Skin epidermis (tissue), 12 donors: ENCODE results near the gene SCN5A.

Experiments used
- H3K27ac ChIP-seq, 21 experiments: fragments of 200-600 bp; sonication (generic) in 11 of 21; one replicate each; pipeline ENCODE4 v1.5.0; 2020; ENCODE audit warnings: mild to moderate bottlenecking in 3 of 21, inconsistent platforms in 2 of 21, moderate library complexity in 2 of 21
- H3K4me3 ChIP-seq, 7 experiments: fragments of 200-600 bp; sonication (generic) in 2 of 7; one replicate each; pipeline ENCODE4 v1.5.0; 2020; ENCODE audit warnings: inconsistent platforms in 2 of 7, mild to moderate bottlenecking in 2 of 7, moderate library complexity in 1 of 7

SCN5A gene

GRCh38 chr3:38585791-38586420 is 63.6 kb downstream of the SCN5A start:
- Histone ChIP-seq H3K4me3 (no peak overlapping the region), H3K27ac (no peak overlapping the region)

GRCh38 chr3:38583688-38584087 is 65.8 kb downstream of the SCN5A start:
- H3K27ac ChIP-seq, result no peak overlapping the region
- H3K4me3 ChIP-seq, result no peak overlapping the region

GRCh38 chr3:38582941-38583645 is 66.4 kb downstream of the SCN5A start:
- H3K27ac ChIP-seq, result no peak overlapping the region
- H3K4me3 ChIP-seq, result no peak overlapping the region

- H3K27ac ChIP-seq, result no peak overlapping the region
- H3K4me3 ChIP-seq, result no peak overlapping the region
These were observed 67.2 kb downstream of the SCN5A start for GRCh38 chr3:38582316-38582715.

- Histone ChIP-seq H3K27ac (no peak overlapping the region), H3K4me3 (no peak overlapping the region)
These were observed 67.7 kb downstream of the SCN5A start for GRCh38 chr3:38581774-38582173.

- Histone ChIP-seq H3K27ac (peak overlapping the region in 1 of 21 experiments; percentile 42), H3K4me3 (no peak overlapping the region)
These were observed 68.8 kb downstream of the SCN5A start for GRCh38 chr3:38580450-38581382.

- no peak overlapping the region for H3K4me3 ChIP-seq
These were observed 69.7 kb downstream of the SCN5A start for GRCh38 chr3:38579551-38580449.

GRCh38 chr3:38579141-38579540 is 70.3 kb downstream of the SCN5A start:
- Histone ChIP-seq H3K27ac (no peak overlapping the region), H3K4me3 (no peak overlapping the region)

More at GRCh38 chr3:38579551-38580449, 69.7 kb downstream of the SCN5A start:
- H3K27ac ChIP-seq, result peak overlapping the region in 1 of 21 experiments; percentile 42

GRCh38 chr3:38578551-38578950 is 70.9 kb downstream of the SCN5A start:
- no peak overlapping the region for H3K27ac ChIP-seq
- H3K4me3 ChIP-seq, result no peak overlapping the region

- no peak overlapping the region for H3K27ac ChIP-seq
- no peak overlapping the region for H3K4me3 ChIP-seq
These were observed 71.4 kb downstream of the SCN5A start for GRCh38 chr3:38578081-38578475.

GRCh38 chr3:38577371-38578080 is 72.0 kb downstream of the SCN5A start:
- H3K27ac ChIP-seq, result no peak overlapping the region
- no peak overlapping the region for H3K4me3 ChIP-seq

GRCh38 chr3:38576526-38577370 is 72.7 kb downstream of the SCN5A start:
- Histone ChIP-seq H3K27ac (no peak overlapping the region), H3K4me3 (no peak overlapping the region)

GRCh38 chr3:38576131-38576525 is 73.4 kb downstream of the SCN5A start:
- H3K27ac ChIP-seq, result no peak overlapping the region
- H3K4me3 ChIP-seq, result no peak overlapping the region

GRCh38 chr3:38575279-38575843 is 74.1 kb downstream of the SCN5A start:
- no peak overlapping the region for H3K4me3 ChIP-seq

GRCh38 chr3:38574411-38575278 is 74.8 kb downstream of the SCN5A start:
- Histone ChIP-seq H3K27ac (no peak overlapping the region), H3K4me3 (no peak overlapping the region)

More at GRCh38 chr3:38575279-38575843, 74.1 kb downstream of the SCN5A start:
- no peak overlapping the region for H3K27ac ChIP-seq

GRCh38 chr3:38573556-38573955 is 75.9 kb downstream of the SCN5A start:
- H3K27ac ChIP-seq, result no peak overlapping the region
- H3K4me3 ChIP-seq, result no peak overlapping the region

GRCh38 chr3:38573111-38573510 is 76.4 kb downstream of the SCN5A start:
- H3K4me3 ChIP-seq, result no peak overlapping the region
- no peak overlapping the region for H3K27ac ChIP-seq
